ENCODE results near the gene IQSEC2.

DNA sequence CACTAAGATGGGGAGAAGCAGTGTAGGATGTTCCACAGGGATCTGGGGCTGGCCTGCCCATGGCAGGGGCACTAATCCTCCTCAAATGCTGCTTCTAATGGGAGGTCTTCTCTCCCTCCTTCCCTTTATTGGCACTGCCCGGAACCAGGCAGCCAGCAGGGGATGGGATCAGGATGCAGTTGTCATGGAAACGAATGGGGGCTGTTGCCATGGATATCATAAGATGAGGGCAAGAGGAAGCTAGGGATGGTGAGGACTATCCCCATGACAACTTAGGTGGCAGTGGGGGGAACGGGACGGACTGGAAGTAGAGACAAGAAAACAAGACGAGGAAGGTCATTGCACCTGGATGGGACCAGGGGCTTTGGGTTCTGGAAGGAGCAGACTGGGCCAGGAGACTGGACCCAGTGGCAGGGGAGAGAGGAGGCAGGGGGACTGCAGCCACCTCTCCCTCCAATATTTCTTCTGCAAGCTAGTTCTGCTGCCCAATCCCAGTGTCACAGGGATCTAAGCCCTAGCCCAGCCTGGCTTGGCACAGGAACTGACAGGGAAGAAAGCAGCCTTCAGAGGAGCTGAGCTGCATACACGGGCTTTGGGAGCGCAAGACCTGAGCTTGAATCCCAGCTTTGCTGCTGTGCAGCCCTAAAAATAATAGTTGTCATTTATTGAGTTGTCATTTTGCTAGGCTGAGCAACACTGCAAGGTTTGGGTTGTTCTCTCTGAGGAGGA is 19.0 kb downstream of the IQSEC2 start:
- no peak for TF ChIP-seq POLR2A (IDR thresholded peaks at IDR 0.05)
- TF ChIP-seq, protein P1, sequence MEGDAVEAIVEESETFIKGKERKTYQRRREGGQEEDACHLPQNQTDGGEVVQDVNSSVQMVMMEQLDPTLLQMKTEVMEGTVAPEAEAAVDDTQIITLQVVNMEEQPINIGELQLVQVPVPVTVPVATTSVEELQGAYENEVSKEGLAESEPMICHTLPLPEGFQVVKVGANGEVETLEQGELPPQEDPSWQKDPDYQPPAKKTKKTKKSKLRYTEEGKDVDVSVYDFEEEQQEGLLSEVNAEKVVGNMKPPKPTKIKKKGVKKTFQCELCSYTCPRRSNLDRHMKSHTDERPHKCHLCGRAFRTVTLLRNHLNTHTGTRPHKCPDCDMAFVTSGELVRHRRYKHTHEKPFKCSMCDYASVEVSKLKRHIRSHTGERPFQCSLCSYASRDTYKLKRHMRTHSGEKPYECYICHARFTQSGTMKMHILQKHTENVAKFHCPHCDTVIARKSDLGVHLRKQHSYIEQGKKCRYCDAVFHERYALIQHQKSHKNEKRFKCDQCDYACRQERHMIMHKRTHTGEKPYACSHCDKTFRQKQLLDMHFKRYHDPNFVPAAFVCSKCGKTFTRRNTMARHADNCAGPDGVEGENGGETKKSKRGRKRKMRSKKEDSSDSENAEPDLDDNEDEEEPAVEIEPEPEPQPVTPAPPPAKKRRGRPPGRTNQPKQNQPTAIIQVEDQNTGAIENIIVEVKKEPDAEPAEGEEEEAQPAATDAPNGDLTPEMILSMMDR (IDR thresholded peaks at IDR 0.05), result no peak

All from esophagus squamous epithelium (tissue), 4 donors.